ENCODE data around the gene B3GLCT.
"Not testable (repeated sequence)": the region's sequence is repeated elsewhere in the genome, so short reads cannot be mapped to it uniquely, and the experiment has no call there.

The B3GLCT gene

DNA sequence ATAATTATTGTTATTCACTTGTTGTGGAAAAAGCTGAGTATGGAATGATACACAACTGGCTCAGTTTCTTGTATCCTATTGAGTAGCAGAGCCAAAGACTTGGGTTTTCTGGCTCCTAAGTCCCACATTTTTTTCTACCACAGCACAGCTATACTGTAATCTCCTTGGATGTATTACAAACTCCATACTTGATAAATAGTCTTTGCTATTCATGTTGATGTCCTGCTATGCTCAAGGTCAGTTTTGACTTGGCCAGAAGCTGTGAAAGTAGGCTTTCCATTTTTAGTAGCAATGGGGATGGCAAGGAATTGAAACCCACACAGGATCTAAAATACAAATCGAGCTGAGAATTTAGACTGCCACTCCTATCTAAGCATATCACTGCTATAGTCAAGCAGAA, 79.1 kb downstream of the B3GLCT start:
- no peak for DNase-seq (ENCODE audit: low read depth)

DNA sequence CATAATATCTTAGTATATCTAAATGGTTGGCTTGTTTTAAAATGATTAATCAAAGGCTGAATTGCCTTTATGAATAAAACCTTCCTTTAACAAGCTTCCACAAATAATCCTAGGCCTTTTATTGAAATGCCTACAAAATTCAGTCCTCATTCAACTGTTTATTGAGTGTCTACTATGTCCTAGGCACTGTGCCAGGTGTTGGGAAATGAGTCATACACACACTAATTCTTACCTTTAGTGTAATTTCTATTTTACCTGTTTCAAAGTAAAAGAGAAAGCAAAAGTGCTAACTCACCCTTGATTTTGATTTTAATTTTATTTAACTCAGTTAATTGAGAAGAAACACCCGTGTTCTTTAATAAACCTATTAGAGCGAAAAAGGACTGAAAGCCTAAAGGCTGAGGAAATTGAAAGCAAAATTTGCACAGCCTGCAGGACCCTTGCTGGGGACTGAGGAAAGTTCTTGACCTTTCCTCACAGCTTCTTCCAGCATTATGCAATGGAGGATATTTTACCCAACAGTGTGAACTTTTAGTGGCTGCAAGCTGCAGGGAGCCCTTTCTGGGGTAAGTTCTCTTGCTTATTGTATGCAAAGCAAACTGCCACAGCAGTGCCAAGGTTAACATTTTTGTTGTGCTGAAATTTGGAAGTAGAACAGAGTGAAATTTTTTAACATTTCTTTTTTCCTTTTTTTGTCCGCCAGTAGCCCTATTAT, 83.1 kb downstream of the B3GLCT start:
- no peak for DNase-seq (ENCODE audit: low read depth)

DNA sequence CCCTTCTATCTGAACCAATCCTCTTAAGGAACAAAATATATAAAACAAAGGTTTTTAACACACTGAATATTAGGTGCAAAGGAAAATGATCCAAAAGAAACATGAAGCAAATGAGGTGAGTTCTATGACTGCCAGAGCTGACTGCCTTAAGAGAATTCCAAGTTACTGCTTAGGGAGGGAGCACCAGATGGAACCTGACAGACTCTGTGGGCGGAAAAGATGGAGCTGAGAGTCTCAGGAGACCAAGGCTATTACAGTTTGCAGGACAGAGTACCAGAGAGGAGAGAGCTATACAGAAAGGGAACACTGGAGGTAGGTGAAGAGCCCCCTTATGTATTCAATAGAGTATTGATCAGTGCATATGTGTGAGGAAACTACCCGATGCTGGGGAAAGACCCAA, 87.2 kb downstream of the B3GLCT start:
- DNase-seq (ENCODE audit: low read depth), result no peak

DNA sequence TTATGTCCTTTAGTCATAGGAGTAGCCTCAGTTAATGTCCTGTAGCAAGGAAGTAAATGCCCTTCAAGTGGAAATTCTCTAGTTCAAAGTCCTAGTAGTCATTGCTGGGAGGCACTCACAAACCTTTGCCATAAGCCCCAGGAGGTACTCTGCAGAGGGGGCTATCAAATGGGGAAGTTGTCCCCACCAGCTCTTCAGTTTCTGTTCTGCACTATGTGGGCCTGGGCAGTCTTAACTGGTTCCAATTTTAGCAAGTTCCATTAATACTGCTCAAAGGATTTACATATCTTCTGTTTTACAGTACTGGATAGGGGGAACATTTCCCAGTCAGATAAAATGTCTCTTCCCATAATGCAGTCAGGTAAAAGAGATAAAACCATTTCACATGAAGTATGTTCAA, 101.3 kb downstream of the B3GLCT start:
- no peak for DNase-seq (ENCODE audit: low read depth)

DNA sequence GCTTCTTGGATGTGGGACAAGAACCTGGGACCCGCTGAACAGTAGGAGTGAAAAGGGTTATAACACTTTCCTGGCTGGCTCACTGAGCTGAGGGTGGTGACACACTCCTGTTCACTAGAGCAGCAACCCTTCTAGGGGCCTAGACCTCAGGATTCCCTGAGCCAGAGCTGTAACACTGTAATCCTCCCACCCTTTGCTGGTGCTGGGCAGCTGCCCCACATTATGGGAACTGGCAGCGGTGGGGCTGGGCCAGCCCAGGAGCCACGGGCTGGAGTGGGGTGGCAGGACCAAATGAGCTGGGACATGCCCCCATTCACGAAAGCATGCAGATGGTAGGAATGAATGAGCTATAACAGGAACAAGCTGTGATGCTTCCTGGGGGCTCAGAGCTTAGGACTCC, 110.6 kb downstream of the B3GLCT start:
- DNase-seq (ENCODE audit: low read depth), result no peak

DNA sequence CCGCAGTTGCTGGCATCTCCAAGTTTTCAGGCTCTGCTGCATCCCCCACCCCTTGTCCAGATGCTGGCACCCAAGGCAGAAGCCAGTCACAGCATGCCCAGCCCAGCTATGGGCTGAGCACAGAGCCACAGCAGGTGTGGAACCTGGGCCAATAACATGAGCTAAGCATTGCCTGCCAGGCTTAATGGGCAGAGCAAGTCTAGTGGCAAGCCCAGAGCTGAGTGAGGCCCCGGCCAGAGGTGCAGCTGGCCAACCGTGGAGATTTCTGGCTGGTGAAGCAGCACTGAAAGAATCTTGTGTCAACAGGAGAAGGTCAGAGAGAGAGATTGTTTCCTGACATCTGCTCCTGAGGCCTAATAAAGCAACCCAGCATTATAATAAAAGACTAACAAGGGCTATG, 111.0 kb downstream of the B3GLCT start:
- DNase-seq (ENCODE audit: low read depth), result no peak

DNA sequence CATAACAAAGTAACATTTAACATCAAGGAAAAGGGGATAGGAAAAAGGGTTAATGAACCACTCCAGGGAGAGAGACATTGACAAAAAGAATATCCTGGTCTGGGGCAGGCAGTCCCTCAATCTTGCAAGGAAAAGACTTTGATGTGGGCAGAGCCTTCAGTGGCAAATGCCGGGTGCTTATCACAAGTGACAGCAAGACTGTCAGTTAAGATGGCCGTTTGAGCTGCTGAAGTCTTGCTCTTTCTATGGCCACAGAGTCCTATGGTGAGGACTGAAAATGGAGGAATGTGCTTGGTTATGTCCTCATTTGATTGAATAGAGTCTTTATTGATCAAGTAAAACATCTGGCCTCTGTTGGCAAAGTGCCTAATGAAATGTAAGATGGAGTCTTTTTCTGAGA, 112.1 kb downstream of the B3GLCT start:
- no peak for DNase-seq (ENCODE audit: low read depth)

DNA sequence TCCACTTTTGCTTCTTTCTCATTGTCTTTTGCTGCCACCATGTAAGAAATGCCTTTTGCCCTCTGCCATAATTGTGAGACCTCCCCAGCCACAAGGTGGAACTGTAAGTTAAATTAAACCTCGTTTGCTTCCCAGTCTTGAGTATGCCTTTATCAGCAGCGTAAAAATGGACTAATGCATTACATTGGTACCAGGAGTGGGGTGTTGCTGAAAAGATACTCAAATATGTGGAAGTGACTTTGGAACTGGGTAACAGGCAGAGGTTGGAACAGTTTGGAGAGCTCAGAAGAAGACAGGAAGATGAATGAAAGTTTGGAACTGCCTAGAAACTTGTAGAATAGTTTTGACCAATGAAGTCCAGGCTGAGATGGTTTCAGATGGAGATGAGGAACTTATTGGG, 115.2 kb downstream of the B3GLCT start:
- DNase-seq (ENCODE audit: low read depth), result no peak

DNA sequence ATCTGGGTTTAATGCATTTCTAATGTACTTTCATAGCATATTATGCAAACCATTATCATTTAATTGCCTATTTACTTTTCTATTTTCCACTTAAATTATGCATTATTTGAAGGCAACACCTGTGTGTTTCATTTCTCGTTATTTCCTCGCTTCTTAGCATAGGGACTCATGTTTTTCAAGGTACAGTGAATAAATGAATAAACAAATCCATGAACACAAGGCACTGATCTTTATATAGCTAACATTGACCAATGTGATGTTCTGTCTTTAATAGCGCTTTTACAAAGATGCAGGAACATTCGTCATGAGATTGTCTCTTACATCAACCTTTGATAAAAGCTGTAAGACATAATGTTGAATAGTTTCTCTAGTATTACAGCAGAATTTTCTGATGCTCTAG, 121.2 kb downstream of the B3GLCT start:
- no peak for DNase-seq (ENCODE audit: low read depth)

DNA sequence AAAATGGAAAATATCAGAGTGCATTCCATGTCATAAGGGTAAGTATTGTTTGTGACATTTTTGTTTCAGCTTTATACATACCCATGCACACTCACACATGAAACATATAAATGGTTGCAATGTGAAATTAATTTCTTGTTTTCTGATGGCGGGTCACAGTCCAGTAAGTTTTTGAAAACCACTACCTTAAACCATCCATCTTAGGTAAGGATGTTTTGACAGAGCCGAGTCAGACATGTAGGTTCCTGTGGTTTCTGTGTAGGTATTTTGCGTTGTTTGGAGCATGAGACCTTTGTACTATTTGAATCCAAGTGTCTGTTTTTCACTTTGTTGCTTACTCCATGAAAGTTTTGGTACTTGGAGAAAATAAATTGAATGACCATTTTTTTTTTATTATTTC, 121.7 kb downstream of the B3GLCT start:
- no peak for DNase-seq (ENCODE audit: low read depth)

DNA sequence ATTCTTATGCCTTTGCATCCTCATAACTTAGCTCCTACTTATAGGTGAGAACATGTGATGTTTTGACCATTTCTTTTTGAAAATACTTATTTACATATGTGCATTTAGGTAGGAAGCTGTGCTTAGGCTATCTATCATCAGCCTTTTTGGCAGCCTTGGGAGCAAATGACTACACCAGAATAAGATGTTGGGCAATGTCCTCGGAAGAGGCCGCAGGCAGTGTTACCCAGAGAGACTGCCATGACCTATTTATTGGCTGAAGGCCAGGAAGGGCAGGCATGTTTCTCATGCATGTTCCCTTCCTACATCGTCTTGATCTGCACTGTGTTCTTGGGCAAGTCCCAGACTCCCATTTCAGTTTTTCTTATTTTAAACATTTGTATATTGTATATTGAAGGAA, 122.3 kb downstream of the B3GLCT start:
- DNase-seq (ENCODE audit: low read depth), result peak; percentile 53

DNA sequence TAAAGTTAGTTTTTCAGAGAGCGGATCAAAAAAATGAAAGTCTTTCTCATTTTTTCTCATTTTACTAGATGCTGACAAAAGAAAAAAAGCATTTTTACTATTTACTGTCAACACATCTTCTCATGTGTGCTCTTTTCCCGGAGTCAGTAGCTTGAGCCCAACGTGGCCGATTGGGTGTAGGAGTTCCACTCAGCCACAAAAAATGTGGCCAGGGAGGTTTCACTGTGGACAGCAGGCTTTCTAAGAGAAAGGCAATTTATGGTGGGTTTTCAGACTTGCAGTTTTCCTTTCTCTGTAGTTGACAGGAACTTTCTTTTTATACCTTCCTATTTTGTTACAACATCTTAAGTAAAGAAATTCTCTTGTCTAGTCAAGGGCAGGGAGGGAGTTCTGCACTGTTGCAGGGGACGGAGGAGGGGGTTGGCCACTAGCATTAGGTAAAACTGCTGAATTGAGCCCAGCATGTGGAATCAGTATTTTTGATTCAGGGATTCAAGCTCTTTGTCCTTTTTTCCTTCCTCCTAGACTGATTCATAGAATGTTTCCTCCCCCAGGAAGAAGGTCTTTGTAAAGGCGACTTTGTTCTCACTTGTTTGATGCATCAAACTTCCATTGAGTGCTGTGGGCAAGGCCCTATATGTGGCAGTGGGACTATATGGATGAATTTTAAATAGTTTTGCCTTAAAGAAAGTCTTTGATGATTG, 123.1 kb downstream of the B3GLCT start:
- DNase-seq (ENCODE audit: low read depth), result no peak

DNA sequence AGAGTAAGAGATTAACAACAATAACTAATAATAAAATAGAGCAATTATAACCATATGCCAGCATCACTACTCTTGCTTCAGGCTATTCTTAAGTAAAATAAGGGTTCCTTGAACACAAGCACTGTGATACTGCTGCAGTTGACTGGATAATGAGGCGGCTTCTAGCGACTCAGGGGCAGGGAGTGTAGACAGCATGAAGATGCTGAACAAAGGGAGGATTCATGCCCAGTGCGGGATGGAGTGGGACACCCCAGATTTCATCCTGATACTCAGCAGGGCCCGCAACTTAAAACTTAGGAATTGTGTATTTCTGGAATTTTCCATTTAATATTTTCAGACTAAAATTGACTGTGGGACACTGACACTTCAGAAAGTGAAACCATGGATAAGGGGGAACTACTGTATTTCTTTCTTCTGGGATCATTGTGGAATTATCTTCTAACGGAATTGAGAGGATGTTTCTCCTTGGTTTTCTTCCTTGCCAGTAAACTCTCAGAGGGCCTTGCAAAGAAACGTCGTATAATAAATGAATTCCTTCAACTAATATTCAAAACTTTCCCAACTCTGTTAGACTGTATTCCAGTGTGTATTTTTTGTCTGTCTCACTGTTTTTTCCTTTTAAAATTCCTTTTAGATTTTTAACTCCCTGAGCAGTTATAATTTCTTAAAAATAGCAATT, 127.5 kb downstream of the B3GLCT start:
- no peak for DNase-seq (ENCODE audit: low read depth)

DNA sequence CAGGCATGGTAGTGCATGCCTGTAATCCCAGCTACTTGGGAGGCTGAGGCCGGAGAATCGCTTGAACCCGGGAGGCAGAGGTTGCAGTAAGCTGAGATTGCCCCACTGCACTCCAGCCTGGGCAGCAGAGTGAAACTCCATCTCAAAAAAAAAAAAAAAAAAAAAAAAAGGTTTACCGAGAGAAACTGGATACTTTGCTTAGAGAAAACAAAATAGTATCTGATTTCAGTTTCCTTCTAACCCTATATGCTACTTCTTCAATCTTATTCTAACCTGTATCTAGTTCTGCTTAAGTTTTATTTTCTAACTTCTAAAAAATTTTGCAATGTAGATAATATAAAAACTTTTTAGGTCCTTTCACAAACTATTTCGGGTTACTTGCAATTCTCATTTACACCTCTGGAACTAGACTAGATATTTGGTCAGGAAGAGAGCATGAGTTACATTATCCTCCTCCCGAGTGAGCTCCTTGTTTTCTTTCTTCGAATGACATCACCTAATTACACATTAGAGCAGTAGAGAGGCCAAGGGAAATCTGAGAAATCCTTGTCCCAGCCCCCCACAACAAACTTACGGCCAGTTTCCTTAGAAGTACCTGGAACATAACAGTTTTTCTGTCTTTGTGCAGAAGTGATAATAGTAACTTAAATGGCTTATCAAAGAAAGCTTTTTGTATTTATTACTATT, 128.9 kb downstream of the B3GLCT start:
- no peak for DNase-seq (ENCODE audit: low read depth)

DNA sequence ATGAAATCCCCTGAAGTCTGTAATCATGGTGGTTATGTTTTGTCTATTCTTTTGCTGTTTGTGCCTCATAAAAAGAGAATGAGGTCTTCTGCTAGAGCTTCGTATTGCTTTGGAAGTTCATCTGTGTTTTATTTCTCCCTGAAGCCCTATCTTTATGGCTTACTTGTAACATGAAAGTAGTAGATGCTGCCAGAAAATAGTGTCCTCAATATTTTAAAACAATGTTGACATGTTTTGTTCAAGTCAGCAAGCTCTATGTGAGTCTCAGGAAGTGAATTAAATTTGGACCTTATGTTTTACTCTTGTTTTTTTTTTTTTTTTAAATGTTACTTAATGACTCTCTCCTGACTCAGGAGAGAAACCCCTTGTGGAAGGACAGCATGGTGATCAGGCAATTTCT, 130.5 kb downstream of the B3GLCT start:
- DNase-seq (ENCODE audit: low read depth), result no peak

DNA sequence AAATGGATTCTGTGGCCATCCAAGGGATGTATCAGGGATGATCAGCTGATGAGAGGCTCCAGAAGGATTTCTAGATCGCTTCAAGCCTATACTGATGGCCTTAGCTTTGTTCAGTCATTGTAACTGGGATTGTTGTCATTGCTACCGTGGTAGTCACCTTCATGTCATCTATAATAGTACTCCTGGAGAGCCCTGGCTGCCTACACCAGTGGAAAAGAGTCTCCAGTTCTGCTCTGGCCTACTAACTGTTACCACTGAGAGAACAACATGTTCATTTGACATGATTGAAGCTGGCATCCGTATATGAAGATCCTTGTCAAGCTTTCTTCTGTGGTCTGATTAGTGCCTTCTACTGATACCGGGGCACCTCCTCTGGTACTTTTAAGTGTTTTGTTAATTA, 131.3 kb downstream of the B3GLCT start:
- no peak for DNase-seq (ENCODE audit: low read depth)

DNA sequence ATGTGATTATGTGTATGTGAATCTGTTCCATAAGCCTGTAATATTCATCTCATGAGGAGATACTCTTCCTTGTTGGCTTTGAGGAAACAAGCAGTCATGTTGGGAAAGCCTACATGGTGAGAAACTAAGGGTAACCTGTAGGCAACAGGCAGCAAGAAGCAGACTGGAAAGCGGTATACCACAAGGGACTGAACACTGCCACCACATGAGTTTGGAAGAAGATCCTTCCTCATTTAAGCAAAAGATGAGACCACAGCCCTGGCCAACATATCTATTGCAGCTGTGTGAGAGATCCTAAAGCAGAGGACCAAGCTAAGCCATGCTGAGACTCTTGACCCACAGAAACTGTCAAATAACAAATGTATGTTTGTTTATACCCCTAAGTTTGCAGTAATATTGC, 134.8 kb downstream of the B3GLCT start:
- DNase-seq (ENCODE audit: low read depth), result no peak

DNA sequence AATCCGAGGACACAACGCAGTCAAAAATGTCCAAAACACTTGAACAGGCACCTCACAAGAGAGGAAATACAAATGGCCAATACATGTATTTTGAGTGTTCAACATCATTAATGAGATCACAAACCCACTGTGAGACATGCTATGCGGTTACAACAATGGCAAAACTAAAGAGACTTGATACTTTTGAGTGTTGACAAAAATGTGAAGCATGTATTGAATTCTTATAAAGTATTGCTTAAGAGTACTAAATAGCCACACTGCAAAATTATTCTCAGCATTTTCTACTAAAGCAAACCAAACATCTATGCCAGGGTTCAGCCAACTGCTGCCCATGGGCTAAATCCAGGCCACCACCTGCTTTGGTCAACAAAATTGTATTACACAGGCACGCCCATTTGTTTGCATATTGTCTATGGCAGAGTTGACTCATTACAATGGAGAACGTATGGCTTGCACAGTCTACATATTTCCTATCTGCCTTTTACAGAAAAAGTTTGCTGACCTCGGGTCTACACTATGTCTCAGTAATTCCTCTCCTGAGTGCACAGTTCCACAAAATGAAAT, 135.3 kb downstream of the B3GLCT start:
- DNase-seq (ENCODE audit: low read depth), result no peak

DNA sequence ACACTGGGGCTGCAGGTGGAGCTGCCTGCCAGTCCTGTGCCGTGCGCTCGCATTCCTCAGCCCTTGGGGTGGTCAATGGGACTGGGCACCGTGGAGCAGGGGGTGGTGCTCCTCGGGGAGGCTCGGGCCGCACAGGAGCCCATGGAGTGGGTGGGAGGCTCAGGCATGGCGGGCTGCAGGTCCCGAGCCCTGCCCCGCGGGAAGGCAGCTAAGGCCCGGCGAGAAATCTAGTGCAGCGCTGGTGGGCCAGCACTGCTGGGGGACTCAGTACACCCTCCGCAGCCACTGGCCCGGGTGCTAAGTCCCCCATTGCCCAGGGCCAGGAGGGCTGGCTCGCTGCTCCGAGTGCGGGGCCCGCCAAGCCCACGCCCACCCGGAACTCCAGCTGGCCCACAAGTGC, 139.8 kb downstream of the B3GLCT start:
- not testable (repeated sequence) for DNase-seq (ENCODE audit: low read depth)

DNA sequence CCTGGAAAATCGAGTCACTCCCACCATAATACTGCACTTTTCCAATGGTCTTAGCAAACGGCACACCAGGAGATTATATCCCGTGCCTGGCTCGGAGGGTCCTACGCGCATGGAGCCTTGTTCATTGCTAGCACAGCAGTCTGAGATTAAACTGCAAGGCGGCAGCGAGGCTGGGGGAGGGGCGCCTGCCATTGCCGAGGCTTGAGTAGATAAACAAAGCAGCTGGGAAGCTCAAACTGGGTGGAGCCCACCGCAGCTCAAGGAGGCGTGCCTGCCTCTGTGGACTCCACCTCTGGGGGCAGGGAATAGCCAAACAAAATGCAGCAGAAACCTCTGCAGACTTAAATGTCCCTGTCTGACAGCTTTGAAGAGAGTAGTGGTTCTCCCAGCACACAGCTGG, 141.1 kb downstream of the B3GLCT start:
- DNase-seq (ENCODE audit: low read depth), result not testable (repeated sequence)

DNA sequence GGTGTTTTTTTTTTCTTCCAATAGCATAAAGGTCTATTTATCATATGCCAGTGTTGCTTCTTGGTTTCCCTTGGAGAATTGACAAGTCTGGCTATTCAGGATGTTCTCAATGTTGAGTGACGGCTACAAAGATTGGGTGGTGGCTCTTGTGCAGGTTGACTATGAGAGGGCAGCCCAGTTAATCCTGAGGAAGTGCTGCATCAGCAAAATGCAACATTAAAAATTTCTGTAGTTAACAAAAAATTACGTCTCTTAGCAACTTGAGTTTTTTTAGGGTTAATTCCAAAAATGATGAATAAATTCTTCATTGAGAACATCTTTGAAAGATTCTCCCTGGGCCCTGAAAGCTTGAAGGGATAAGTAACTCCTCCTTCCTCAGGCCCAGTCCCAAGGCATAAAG, 147.1 kb downstream of the B3GLCT start:
- no peak for DNase-seq (ENCODE audit: low read depth)

DNA sequence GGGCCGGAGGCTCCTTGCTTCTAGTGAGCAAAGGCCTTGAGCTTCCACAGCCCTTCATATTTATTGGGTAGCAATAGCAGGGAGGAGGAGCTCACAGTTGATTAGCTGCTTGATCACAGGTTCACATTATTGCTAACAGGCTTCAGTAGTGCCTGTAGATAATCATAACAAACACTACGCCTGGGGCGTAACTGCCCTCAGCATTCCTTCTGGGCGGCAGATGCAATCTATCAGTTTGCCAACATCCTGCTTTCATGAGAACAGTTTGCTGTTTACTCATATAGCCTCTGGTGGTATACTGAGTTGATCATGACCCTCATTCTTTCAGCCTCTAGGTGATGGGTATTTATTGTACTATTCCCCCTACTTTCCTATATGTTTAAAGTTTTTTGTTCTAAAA, 149.4 kb downstream of the B3GLCT start:
- no peak for DNase-seq (ENCODE audit: low read depth)

DNA sequence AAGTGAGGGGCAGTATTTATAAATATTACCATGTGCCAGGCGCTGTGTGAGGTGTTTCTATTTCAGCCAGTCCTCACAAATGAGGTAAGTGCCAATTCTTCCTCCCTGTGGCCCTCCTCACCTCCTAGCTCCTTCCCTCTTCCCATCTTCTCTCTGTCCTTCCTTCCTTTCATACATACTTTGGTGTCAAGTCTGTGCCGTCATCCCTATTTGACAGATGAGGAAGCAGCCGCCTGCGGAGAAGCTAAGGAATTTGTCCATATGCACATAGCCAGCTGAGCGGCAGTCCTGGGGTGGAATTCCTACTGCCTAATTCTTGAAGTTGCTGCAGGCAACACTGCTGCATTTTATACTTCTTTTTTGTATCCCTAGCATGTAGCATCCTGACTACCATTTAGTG, 150.8 kb downstream of the B3GLCT start:
- no peak for DNase-seq (ENCODE audit: low read depth)

All from amniotic epithelial cell (primary cell).